GM12872 (cell line): ENCODE measurements around the gene PLCG2.

Experiments
- CTCF ChIP-seq: IDR thresholded peaks from 3 replicates; pipeline ENCODE4 v1.5.1; 2011; ENCODE audit warnings: low read depth, mild to moderate bottlenecking, low read length, moderate library complexity; ENCODE audit not compliant: insufficient read depth

The PLCG2 gene

GRCh38 chr16:81940781-81941560, 161.9 kb downstream of the PLCG2 start:
- TF ChIP-seq CTCF, result no peak

GRCh38 chr16:81942007-81942601, 163.0 kb downstream of the PLCG2 start:
- TF ChIP-seq CTCF, result no peak

GRCh38 chr16:81945665-81946064, 166.6 kb downstream of the PLCG2 start:
- no peak for TF ChIP-seq CTCF

GRCh38 chr16:81946206-81946605, 167.1 kb downstream of the PLCG2 start:
- no peak for TF ChIP-seq CTCF

- TF ChIP-seq CTCF, result no peak
Measured at GRCh38 chr16:81951564-81951963, 172.5 kb downstream of the PLCG2 start.

GRCh38 chr16:81956213-81956948, 177.3 kb downstream of the PLCG2 start:
- TF ChIP-seq CTCF, result no peak

- TF ChIP-seq CTCF, result no peak
Measured at GRCh38 chr16:81964808-81965207, 185.7 kb downstream of the PLCG2 start.
